Measurements from ENCODE around the gene GRIN2A. TPM values are rescaled to one million over a fixed set of nuclear protein-coding genes. Genes with fewer than 3 reads are reported as not detected.

The GRIN2A gene
- total and polyA plus RNA-seq, 8 donors = 0.06 to 9.8 (median 0.86) TPM

GRCh38 chr16:10111156-10111761 is 71.0 kb downstream of the GRIN2A start:
- H3K27me3 ChIP-seq = no peaks in the 10 kb centered on the region
- no peak for TF ChIP-seq CTCF (IDR thresholded peaks at IDR 0.05)
- no peak for TF ChIP-seq POLR2A (IDR thresholded peaks at IDR 0.05)
- no peak for TF ChIP-seq POLR2AphosphoS5 (IDR thresholded peaks at IDR 0.05)
- no peak for TF ChIP-seq EP300 (IDR thresholded peaks at IDR 0.05)
- H3K4me3 ChIP-seq = no peak overlapping the region
- peaks cover 0 to 10% (median 3%) of the 10 kb centered on the region in 4 donors for H3K4me1 ChIP-seq
- DNase-seq = no peak
- WGBS, 5 donors = 83 to 97% (median 90%) methylated on average over 14 to 26 of the region's 26 CpGs
- intact Hi-C loops (cut with DNase I; ENCODE audit: low total_unique reads) = no loop called here
- no peaks in the 10 kb centered on the region for H3K9me3 ChIP-seq
- no peaks in the 10 kb centered on the region for H3K36me3 ChIP-seq
- H3K27ac ChIP-seq = no peak overlapping the region

GRCh38 chr16:10110552-10110951 is 71.7 kb downstream of the GRIN2A start:
- 61 to 72% (median 62%) methylated on average over 4 of the region's 4 CpGs for WGBS, 5 donors

GRCh38 chr16:10107081-10107480 is 75.1 kb downstream of the GRIN2A start:
- H3K4me3 ChIP-seq = no peak overlapping the region
- TF ChIP-seq POLR2A (IDR thresholded peaks at IDR 0.05) (no peak), POLR2AphosphoS5 (IDR thresholded peaks at IDR 0.05) (no peak), CTCF (IDR thresholded peaks at IDR 0.05) (no peak), EP300 (IDR thresholded peaks at IDR 0.05) (no peak)
- H3K27ac ChIP-seq = no peak overlapping the region

More at GRCh38 chr16:10110552-10110951, 71.7 kb downstream of the GRIN2A start:
- Histone ChIP-seq H3K9me3 (no peaks in the 10 kb centered on the region), H3K27me3 (no peaks in the 10 kb centered on the region), H3K36me3 (no peaks in the 10 kb centered on the region), H3K27ac (no peak overlapping the region), H3K4me1 (peaks cover 0 to 10% (median 3%) of the 10 kb centered on the region in 4 donors), H3K4me3 (no peak overlapping the region)
- DNase-seq = no peak
- no peak for TF ChIP-seq CTCF (IDR thresholded peaks at IDR 0.05)
- no peak for TF ChIP-seq POLR2AphosphoS5 (IDR thresholded peaks at IDR 0.05)
- no peak for TF ChIP-seq POLR2A (IDR thresholded peaks at IDR 0.05)
- intact Hi-C loops (cut with DNase I; ENCODE audit: low total_unique reads) = no loop called here

GRCh38 chr16:10103700-10104099 is 78.5 kb downstream of the GRIN2A start:
- Histone ChIP-seq H3K4me3 (no peak overlapping the region), H3K36me3 (no peaks in the 10 kb centered on the region), H3K9me3 (no peaks in the 10 kb centered on the region), H3K4me1 (peaks cover 0 to 9% (median 2%) of the 10 kb centered on the region in 4 donors), H3K27ac (no peak overlapping the region), H3K27me3 (no peaks in the 10 kb centered on the region)
- TF ChIP-seq EP300 (IDR thresholded peaks at IDR 0.05) (no peak), POLR2A (IDR thresholded peaks at IDR 0.05) (no peak), CTCF (IDR thresholded peaks at IDR 0.05) (no peak), POLR2AphosphoS5 (IDR thresholded peaks at IDR 0.05) (no peak)
- 19 to 52% (median 28%) methylated on average over 1 of the region's 1 CpG for WGBS, 5 donors
- intact Hi-C loops (cut with DNase I; ENCODE audit: low total_unique reads) = no loop called here
- DNase-seq = no peak

More at GRCh38 chr16:10107081-10107480, 75.1 kb downstream of the GRIN2A start:
- DNase-seq = no peak
- Histone ChIP-seq H3K36me3 (no peaks in the 10 kb centered on the region), H3K27me3 (no peaks in the 10 kb centered on the region), H3K9me3 (no peaks in the 10 kb centered on the region), H3K4me1 (peaks cover 0 to 9% (median 0%) of the 10 kb centered on the region in 4 donors)
- intact Hi-C loops (cut with DNase I; ENCODE audit: low total_unique reads) = no loop called here
- 75 to 100% (median 97%) methylated on average over 1 of the region's 1 CpG for WGBS, 5 donors
